GM10266 (cell line): Measurements from ENCODE around the gene NAA25.
"Not testable (repeated sequence)": the region's sequence is repeated elsewhere in the genome, so short reads cannot be mapped to it uniquely, and the experiment has no call there.

Source experiments
- DNase-seq: peaks from one replicate; pipeline ENCODE4 v3.0.0; 2012; ENCODE audit errors: extremely low spot score
- TF ChIP-seq, protein P1 (sequence below): IDR thresholded peaks from 2 replicates; pipeline ENCODE4 v1.5.1; 2012; ENCODE audit warnings: mild to moderate bottlenecking, low read depth; ENCODE audit not compliant: control insufficient read depth, insufficient read depth; ENCODE audit errors: missing control alignments

The NAA25 gene

DNA sequence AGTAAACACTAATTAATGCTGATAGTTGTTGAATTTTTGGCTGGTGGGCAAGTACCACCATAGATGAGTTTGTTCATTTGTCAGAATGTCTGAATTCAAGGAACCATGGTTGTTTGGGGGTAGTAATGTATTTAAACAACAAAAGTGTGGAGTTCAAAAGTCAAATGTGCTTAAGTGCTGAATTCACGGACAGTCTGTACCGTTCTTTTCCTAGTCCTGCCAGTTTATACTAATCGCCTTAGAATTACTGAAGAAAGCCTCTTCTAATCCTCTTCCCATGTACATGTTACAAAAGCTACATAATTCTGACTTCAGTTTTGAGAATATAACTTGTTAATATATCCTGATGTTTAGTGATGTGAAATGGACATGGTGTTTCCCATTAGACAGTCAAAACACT is 2.7 kb downstream of the NAA25 start:
- TF ChIP-seq, protein P1, sequence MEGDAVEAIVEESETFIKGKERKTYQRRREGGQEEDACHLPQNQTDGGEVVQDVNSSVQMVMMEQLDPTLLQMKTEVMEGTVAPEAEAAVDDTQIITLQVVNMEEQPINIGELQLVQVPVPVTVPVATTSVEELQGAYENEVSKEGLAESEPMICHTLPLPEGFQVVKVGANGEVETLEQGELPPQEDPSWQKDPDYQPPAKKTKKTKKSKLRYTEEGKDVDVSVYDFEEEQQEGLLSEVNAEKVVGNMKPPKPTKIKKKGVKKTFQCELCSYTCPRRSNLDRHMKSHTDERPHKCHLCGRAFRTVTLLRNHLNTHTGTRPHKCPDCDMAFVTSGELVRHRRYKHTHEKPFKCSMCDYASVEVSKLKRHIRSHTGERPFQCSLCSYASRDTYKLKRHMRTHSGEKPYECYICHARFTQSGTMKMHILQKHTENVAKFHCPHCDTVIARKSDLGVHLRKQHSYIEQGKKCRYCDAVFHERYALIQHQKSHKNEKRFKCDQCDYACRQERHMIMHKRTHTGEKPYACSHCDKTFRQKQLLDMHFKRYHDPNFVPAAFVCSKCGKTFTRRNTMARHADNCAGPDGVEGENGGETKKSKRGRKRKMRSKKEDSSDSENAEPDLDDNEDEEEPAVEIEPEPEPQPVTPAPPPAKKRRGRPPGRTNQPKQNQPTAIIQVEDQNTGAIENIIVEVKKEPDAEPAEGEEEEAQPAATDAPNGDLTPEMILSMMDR: no peak
- DNase-seq: no peak

DNA sequence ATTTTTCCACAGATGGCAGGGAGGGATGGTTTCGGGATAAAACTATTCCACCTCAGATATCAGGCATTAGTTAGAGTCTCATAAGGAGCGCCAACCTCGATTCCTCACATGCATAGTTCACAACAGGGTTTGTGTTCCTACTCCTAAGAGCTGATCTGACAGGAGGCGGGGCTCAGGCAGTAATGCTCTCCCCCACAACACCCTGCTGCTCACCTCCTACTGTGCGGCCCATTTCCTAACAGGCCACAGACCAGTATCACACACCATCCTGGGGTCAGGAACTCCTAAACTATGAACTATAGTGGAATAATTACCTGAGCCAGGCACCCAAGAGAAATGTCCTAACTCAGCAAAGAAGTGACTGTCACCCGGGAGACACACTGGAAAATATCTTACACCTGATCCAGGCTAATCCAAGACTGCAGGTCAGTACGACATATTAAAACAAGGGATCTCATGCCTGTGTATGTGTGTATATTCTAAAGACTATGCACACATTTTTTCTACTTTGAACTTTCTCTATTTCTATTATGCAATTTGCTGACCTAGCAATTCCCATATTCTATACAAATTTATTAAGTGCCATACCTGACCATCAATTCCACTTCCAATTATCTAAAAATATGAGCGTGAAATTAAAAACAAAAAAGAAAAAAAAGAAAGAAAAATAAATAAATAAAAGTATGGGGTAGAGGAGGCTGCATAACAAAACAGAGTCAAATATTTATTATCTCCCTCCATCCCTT is 4.7 kb downstream of the NAA25 start:
- no peak for DNase-seq
- TF ChIP-seq, protein P1: no peak

DNA sequence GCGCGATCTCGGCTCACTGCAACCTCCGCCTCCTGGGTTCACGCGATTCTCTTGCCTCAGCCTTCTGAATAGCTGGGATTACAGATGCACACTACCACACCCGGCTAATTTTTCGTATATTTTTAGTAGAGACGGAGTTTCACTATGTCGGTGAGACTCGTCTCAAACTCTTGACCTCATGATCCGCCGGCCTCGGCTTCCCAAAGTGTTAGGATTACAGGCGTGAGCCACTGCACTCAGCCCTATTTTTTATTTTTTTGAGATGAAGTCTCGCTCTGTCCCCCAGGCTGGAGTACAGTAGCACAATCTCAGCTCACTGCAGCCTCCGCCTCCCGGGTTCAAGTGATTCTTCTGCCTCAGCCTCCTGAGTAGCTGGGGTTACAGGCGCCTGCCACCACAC is 5.8 kb downstream of the NAA25 start:
- not testable (repeated sequence) for DNase-seq

DNA sequence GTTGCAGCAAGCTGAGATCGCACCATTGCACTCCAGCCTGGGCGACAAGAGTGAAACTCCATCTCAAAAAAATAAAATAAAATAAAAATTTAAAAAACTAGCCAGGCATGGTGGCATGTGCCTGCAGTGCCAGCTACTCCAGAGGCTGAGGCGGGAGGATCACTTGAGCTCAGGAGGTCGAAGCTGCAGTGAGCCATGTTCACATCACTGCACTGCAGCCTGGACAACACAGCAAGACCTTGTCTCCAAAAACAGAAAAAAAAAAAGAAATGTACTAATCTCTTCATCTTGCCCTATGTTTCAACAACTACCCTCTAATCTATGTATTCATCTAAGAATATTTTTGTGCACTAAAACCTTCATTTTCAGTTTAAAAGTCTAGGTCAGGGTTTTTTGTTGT is 6.5 kb downstream of the NAA25 start:
- no peak for DNase-seq
- TF ChIP-seq, protein P1: no peak

DNA sequence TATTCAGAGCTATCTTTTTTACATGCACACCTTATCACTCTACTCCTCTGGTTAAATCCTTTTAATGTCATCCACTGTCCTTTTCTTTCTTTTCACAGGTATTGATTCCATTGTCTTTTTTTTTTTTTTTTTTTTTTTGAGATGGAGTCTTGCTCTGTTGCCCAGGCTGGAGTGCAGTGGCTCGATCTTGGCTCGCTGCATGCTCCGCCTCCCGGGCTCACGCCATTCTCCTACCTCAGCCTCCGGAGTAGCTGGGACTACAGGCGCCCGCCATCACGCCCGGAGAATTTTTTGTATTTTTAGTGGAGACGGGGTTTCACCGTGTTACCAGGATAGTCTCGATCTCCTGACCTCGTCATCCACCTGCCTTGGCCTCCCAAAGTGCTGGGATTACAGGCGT is 8.1 kb downstream of the NAA25 start:
- not testable (repeated sequence) for DNase-seq

DNA sequence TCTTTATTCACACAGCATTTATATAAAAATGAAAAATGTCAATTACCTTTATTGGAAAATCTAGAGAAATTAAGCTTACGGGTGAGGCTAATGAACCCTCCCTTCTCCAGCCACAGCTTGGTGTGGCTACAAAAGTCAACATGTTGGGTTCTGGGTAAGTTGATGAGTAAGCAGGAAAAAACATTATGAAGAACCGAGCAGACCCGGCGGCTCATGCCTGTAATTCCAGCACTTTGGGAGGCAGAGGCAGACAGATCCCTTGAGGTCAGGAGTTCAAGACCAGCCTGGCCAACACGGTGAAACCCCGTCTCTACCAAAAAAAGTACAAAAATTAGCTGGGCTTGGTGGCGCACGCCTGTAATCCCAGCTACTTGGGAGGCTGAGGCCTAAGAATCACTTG is 10.9 kb downstream of the NAA25 start:
- DNase-seq: no peak
- TF ChIP-seq, protein P1: no peak

DNA sequence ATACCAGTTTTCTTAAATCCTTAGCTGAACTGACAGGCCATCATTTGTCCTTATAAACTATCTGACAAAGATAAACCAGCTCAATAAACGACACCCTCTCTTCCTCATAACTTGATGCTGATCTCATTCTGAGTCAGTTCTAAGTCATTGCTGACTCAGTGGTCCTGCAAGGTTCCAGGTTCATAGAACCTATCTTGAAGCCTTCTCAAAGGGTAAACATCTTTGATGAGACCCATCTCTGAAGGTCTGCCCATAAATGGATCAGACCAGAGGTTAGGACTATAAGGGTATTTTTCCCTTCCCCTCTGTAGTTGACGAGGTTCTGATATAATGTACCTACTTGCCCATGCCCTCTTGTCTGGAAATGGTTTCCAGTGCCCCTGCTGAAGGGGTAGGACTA is 11.9 kb downstream of the NAA25 start:
- no peak for DNase-seq
- TF ChIP-seq, protein P1: no peak

DNA sequence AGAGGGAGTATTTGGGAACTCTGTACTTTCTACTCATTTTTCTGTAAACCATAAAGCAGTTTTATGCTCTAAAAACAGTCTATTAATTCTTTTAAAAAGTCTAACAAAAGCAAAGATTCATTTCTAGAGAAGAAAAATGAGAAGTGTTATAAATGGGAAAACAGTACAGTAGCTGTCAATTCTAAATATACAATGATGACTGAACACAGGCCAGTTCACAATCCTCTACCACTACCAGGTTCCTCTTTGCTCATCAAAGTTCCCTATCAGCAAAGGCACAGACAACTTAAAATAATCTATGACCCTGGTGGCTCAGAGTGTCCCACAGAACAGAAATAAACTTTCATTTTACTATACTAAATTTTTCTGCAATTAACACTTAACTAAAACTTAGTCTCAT is 12.5 kb downstream of the NAA25 start:
- peak; percentile 64 for DNase-seq
- TF ChIP-seq, protein P1: no peak
